Activated CD8-positive, alpha-beta T cell treated with anti-CD3 and anti-CD28 coated beads for 36 hours (primary cell): ENCODE data around the gene CFAP65. TPM values are rescaled to one million over a fixed set of nuclear protein-coding genes. Genes with fewer than 3 reads are reported as not detected.
A peak's percentile ranks its signal among the peaks of the same experiment; 100 is the strongest.

ENCODE experiments used
- ATAC-seq: fragments of 200-7000 bp; cut with Tn5 transposase; one replicate; pipeline ENCODE4 v1.10.0; 2021; ENCODE audit warnings: mild to moderate bottlenecking, moderate library complexity
- CTCF ChIA-PET: fragments of 350-600 bp; sonication (Branson Sonifier 250); formaldehyde crosslinking; loops from one replicate; lab custom pipeline; 2021; ENCODE audit warnings: antibody characterized with exemption; lab: Charles Lee
- POLR2A ChIA-PET: fragments of 350-600 bp; sonication (Branson Sonifier 250); formaldehyde crosslinking; loops from one replicate; lab custom pipeline; 2021; ENCODE audit warnings: antibody characterized with exemption; lab: Charles Lee
- DNase-seq: peaks from one replicate; pipeline ENCODE4 v3.0.0-alpha.2; 2020
- H3K27ac Mint-ChIP-seq: one replicate; pipeline ENCODE4 v1.8.0; 2021; ENCODE audit warnings: mild to moderate bottlenecking, mixed read lengths
- H3K27me3 Mint-ChIP-seq: one replicate; pipeline ENCODE4 v1.8.0; 2021; ENCODE audit warnings: mixed read lengths
- H3K36me3 Mint-ChIP-seq: one replicate; pipeline ENCODE4 v1.8.0; 2021; ENCODE audit warnings: low read depth, mixed read lengths
- H3K4me1 Mint-ChIP-seq: one replicate; pipeline ENCODE4 v1.8.0; 2021; ENCODE audit warnings: low read depth, mixed read lengths
- H3K4me3 Mint-ChIP-seq: one replicate; pipeline ENCODE4 v1.8.0; 2021; ENCODE audit warnings: mild to moderate bottlenecking, moderate library complexity, mixed read lengths
- H3K9me3 Mint-ChIP-seq: one replicate; pipeline ENCODE4 v1.8.0; 2021; ENCODE audit warnings: mixed read lengths
- intact Hi-C: fragments of 100-400 bp; cut with micrococcal nuclease; formaldehyde crosslinking; loops from one replicate; pipeline ENCODE4 v1.10.0; 2022
- total RNA-seq, 2 experiments: library from RNA; stranded (reverse); gene quantifications; one replicate each; pipeline ENCODE4 v1.2.3, GENCODE V29; 2021
- TF ChIP-seq, protein P1 (sequence below): fragments of 200-600 bp; IDR thresholded peaks from one replicate; pipeline ENCODE4 v1.8.0; 2022; ENCODE audit warnings: antibody characterized with exemption, mild to moderate bottlenecking

CFAP65 gene
- total RNA-seq, 2 experiments from 2014 or later, result not detected

DNA sequence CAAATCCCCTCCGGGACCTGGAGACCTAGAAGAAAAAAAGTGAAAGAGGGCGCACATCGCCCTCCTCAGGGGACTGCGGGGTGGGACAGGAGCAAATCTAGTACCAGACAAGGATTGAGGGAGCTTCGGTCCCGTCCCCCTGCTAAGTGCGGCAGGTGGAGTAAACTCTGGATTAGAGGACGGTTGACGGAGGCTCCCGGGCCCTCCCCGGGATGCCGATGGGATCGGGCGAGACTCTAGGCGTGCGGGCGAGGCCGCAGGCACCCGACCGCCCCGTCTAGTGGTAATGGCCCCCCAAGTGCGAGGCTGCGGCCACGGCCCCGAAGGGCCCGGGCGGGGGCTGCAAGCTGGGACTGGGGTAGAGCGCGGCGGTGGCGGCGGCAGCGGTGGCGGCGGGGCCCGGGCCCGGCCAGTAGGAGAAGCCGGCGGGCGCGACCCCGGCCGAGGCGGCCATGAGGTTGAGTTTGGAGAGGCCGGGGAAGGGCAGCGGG lies 59.9 kb downstream of the CFAP65 start:
- DNase-seq, result no peak
- peak overlapping the region; percentile 53 for H3K4me3 Mint-ChIP-seq
- ChIA-PET CTCF (interaction anchor here (0.7 to 5.7 kb wide), 27 partner anchors 8 to 177 kb away, joined by 3 to 128 read pairs (median 8); partner anchors contain the start of genes CDK5R2, CRYBA2 and WNT10A), POLR2A (interaction anchor here (1.7 kb wide), 1 partner anchor 15 kb away, joined by 6 read pairs; no protein-coding TSS in a partner anchor)
- no peaks in the 10 kb centered on the region for H3K36me3 Mint-ChIP-seq
- ATAC-seq, result no peak
- H3K4me1 Mint-ChIP-seq, result peaks cover 21% of the 10 kb centered on the region
- TF ChIP-seq, protein P1, sequence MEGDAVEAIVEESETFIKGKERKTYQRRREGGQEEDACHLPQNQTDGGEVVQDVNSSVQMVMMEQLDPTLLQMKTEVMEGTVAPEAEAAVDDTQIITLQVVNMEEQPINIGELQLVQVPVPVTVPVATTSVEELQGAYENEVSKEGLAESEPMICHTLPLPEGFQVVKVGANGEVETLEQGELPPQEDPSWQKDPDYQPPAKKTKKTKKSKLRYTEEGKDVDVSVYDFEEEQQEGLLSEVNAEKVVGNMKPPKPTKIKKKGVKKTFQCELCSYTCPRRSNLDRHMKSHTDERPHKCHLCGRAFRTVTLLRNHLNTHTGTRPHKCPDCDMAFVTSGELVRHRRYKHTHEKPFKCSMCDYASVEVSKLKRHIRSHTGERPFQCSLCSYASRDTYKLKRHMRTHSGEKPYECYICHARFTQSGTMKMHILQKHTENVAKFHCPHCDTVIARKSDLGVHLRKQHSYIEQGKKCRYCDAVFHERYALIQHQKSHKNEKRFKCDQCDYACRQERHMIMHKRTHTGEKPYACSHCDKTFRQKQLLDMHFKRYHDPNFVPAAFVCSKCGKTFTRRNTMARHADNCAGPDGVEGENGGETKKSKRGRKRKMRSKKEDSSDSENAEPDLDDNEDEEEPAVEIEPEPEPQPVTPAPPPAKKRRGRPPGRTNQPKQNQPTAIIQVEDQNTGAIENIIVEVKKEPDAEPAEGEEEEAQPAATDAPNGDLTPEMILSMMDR, result no peak
- H3K27me3 Mint-ChIP-seq, result peaks cover 64% of the 10 kb centered on the region
- no peak overlapping the region for H3K27ac Mint-ChIP-seq
- no peaks in the 10 kb centered on the region for H3K9me3 Mint-ChIP-seq
- intact Hi-C loops, result loop anchor here (5.0 kb wide), 1 partner anchor 124 kb away; the partner anchor contains the start of gene WNT6

DNA sequence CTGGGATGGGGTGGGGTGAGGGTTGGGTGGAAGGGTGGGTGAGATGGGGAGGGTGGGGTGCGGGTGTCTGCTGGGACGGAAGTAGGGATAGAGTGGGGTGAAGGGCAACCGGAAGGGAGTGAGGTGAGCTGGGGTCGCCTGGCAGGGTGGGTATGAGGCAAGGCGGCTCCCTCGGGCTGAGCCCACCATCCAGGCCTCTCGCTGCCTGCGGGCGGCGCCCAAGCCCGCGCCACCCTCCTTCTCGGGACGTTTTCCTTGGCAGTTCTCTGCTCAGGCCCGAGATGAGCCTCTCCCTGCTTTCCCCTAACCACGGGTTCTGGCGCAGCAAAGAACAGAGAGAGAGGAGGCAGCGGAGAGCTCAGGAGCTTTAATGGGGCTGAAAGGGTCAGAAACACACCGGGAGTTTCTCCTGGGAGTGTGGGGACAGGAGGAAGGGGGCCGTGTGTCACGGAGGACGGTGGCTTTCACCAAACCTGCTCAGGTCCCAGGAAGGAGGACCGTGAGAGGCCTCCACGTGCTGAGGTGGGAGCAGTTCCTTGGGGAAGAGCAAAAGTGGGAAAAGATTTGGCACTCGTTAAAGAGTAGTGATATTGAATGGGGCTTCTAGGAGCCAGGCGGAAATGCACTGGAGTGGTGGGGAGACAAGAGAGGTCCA lies 60.5 kb downstream of the CFAP65 start:
- H3K36me3 Mint-ChIP-seq, result no peaks in the 10 kb centered on the region
- no peak overlapping the region for H3K27ac Mint-ChIP-seq
- ATAC-seq (no peak), DNase-seq (no peak)
- TF ChIP-seq, protein P1, result no peak
- H3K27me3 Mint-ChIP-seq, result peaks cover 61% of the 10 kb centered on the region
- POLR2A ChIA-PET, result interaction anchor here (1.0 to 1.7 kb wide), 3 partner anchors 10 to 15 kb away, joined by 3 to 6 read pairs (median 4); partner anchors contain the start of gene CRYBA2
- CTCF ChIA-PET, result interaction anchor here (0.6 to 5.7 kb wide), 68 partner anchors 8 to 458 kb away, joined by 3 to 128 read pairs (median 4); partner anchors contain the start of genes ANKZF1, CDK5R2, CRYBA2 and WNT10A
- peak overlapping the region; percentile 53 for H3K4me3 Mint-ChIP-seq
- peaks cover 21% of the 10 kb centered on the region for H3K4me1 Mint-ChIP-seq
- H3K9me3 Mint-ChIP-seq, result no peaks in the 10 kb centered on the region
- intact Hi-C loops, result loop anchor here (5.0 kb wide), 1 partner anchor 124 kb away; the partner anchor contains the start of gene WNT6

DNA sequence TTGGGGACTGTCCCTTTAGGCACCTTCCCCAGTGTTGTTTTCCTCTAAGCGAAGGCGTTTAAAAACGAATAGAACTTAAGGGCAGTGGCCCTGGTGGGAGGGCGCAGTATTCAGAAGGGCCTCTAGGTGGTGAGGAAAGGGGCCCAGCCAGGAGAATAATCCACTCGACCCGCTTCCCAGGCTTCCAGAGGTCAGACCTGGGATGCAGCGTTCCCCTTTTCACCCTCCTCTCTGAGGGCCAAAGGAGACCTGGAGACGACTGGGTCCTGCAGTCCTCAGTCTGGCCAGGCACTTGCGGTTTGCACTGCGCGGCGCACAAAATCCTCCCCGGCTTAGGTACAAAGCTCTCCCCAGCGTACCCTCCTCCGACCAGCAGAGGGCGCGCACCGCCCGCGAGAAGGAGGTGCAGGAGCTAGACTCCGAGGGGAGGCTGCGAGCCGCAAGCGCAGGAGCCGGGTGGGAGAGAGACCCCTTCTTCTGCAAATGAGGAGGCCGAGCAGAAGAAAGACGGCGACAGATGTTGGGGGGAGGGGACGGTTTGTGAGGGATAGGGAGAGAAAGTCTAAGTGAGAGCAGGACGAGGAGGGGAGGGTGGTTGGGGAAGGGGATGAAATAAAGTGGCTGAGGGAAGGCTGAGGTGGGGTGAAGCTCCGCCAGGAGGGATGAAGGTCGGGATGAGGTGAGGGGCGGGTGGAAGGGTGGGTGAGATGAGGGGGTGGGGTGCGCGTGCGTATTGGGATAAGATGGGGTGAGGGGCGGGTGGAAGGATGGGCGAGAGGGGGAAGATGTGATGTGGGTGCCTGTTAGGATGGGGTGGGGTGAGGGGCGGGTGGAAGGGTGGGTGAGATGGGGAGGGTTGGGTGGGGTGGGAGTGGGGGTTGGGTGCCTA lies 61.2 kb downstream of the CFAP65 start:
- no peaks in the 10 kb centered on the region for H3K9me3 Mint-ChIP-seq
- H3K27me3 Mint-ChIP-seq, result peaks cover 63% of the 10 kb centered on the region
- ATAC-seq (peak; percentile 90), DNase-seq (peak; percentile 93)
- POLR2A ChIA-PET, result interaction anchor here (0.7 to 1.7 kb wide), 5 partner anchors 10 to 249 kb away, joined by 3 to 6 read pairs (median 3); partner anchors contain the start of genes ANKZF1, ATG9A and CRYBA2
- no peak overlapping the region for H3K27ac Mint-ChIP-seq
- H3K36me3 Mint-ChIP-seq, result no peaks in the 10 kb centered on the region
- TF ChIP-seq, protein P1, result peak; percentile 98
- peak overlapping the region; percentile 58 for H3K4me3 Mint-ChIP-seq
- H3K4me1 Mint-ChIP-seq, result peaks cover 21% of the 10 kb centered on the region
- intact Hi-C loops, result loop anchor here (5.0 kb wide), 1 partner anchor 123 kb away; the partner anchor contains the start of gene WNT6
- CTCF ChIA-PET, result interaction anchor here (0.6 to 5.7 kb wide), 77 partner anchors 9 to 459 kb away, joined by 3 to 128 read pairs (median 4); partner anchors contain the start of genes ANKZF1, CDK5R2, CRYBA2 and WNT10A

DNA sequence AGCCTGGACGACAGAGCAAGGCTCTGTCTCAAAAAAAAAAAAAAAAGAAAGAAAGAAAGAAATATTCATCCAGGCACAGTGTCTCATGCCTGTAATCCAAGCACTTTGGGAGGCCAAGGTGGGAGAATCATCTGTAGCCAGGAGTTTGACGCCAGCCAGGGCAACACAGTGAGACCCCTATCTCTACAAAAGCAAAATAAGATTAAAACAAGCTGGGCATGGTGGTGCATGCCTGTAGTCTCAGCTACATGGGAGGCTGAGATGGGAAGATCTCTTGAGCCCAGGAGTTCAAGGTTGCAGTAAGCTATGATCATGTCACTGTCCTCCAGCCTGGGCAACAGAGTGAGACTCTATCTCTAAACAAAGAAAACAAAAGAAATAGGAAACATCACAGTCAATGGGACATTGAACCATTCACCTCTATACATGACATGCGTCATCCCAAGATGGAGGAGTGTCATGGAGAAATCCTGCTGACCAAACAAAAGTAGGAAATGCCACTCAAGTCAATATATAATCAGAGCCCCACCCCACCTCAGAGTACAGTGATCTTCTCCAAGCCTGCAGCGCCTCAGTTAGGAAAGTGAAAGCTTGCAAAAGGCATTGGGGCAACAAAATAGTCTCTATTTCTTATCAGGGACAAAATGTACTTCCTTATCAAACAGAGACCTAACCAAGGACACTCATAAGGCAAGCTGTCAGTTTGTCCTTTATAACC lies 66.1 kb downstream of the CFAP65 start:
- no peak overlapping the region for H3K4me3 Mint-ChIP-seq
- TF ChIP-seq, protein P1, result no peak
- intact Hi-C loops, result no loop called here
- H3K27ac Mint-ChIP-seq, result no peak overlapping the region
- CTCF ChIA-PET, result interaction anchor here (0.8 to 2.2 kb wide), 8 partner anchors 9 to 185 kb away, joined by 3 to 8 read pairs (median 3); no protein-coding TSS in a partner anchor
- no peak for DNase-seq
- no peak for ATAC-seq
- no peaks in the 10 kb centered on the region for H3K9me3 Mint-ChIP-seq
- peaks cover 4% of the 10 kb centered on the region for H3K4me1 Mint-ChIP-seq
- no peaks in the 10 kb centered on the region for H3K36me3 Mint-ChIP-seq
- POLR2A ChIA-PET, result no interaction called here
- peaks cover 50% of the 10 kb centered on the region for H3K27me3 Mint-ChIP-seq
